K562 (cell line): ENCODE results near the gene TCF15. TPM values are rescaled to one million over a fixed set of nuclear protein-coding genes. Genes with fewer than 3 reads are reported as not detected.

Source experiments
- ATAC-seq: fragments of 200-7000 bp; cut with Tn5 transposase; 3 replicates; pipeline ENCODE4 v1.9.1; 2020; ENCODE audit warnings: moderate library complexity
- BruUV-seq: library from RNA; stranded (reverse); fragments of 400-500 nt; replicated peaks from 2 replicates; lab custom pipeline; 2021; lab: Mats Ljungman, UMichigan
- CTCF ChIA-PET: fragments of 300-600 bp; formaldehyde crosslinking; extraction: SDS; loops from one replicate; lab custom pipeline; 2021; ENCODE audit warnings: low intra/inter-chr PET ratio; lab: Yijun Ruan, JAX
- POLR2A ChIA-PET: fragments of 300-600, 350-650 bp; sonication (Branson Sonifier 250); formaldehyde crosslinking; extraction: SDS; loops from one replicate; lab custom pipeline; 2021; ENCODE audit warnings: antibody characterized with exemption, inconsistent platforms; lab: Yijun Ruan, JAX
- DNase-seq, 4 experiments: peaks; one replicate each; pipeline versions ENCODE4 v3.0.0 to v3.0.0-alpha.2; 2011 to 2018; ENCODE audit warnings: low spot score in 3 of 4, mixed read lengths in 3 of 4; ENCODE audit errors: extremely low read depth in 1 of 4
- FAIRE-seq: peaks from 2 replicates; lab custom pipeline; 2011; peaks lifted over from hg19 to GRCh38; lab: Jason Lieb, UNC
- H2AFZ ChIP-seq: 2 replicates; pipeline ENCODE4 v1.6.0; 2011; ENCODE audit warnings: low read depth, low read length, control low read depth, inconsistent platforms
- H3K27ac ChIP-seq: fragments of 200-600 bp; 3 replicates; pipeline ENCODE4 v1.8.0; 2011; ENCODE audit warnings: low read depth, mild to moderate bottlenecking, control low read depth, inconsistent platforms, low read length, moderate library complexity, mixed read lengths; ENCODE audit errors: extremely low read depth
- H3K27me3 ChIP-seq, 2 experiments: fragments of 300-600 bp in 1 of 2; 2 replicates in 1 of 2; 3 replicates in 1 of 2; pipeline versions ENCODE4 v1.6.0 to v1.8.0; 2011; ENCODE audit warnings: inconsistent platforms in 2 of 2, low read length in 2 of 2, mild to moderate bottlenecking in 1 of 2, mixed read lengths in 1 of 2, moderate library complexity in 1 of 2; ENCODE audit not compliant: control insufficient read depth in 2 of 2, insufficient read depth in 2 of 2
- H3K36me3 ChIP-seq: fragments of 300-600 bp; 3 replicates; pipeline ENCODE4 v1.8.0; 2011; ENCODE audit warnings: mild to moderate bottlenecking, low read length, inconsistent platforms; ENCODE audit not compliant: control insufficient read depth, insufficient read depth
- H3K4me1 ChIP-seq, 2 experiments: fragments of 200-600 bp in 1 of 2; replicated peaks in 1 of 2; 2 replicates in 1 of 2; 3 replicates in 1 of 2; pipeline versions ENCODE4 v1.5.1 to v1.8.0; 2011; ENCODE audit warnings: inconsistent platforms in 2 of 2, low read length in 2 of 2, mild to moderate bottlenecking in 1 of 2, mixed read lengths in 1 of 2, moderate library complexity in 1 of 2; ENCODE audit not compliant: control insufficient read depth in 2 of 2, insufficient read depth in 2 of 2
- H3K4me2 ChIP-seq: 2 replicates; pipeline ENCODE4 v1.6.1; 2011; ENCODE audit warnings: low read length, control low read depth, inconsistent platforms, mixed read lengths; ENCODE audit not compliant: insufficient read depth
- H3K4me3 ChIP-seq: fragments of 200-600 bp; sonication (generic), shearing (Covaris generic); 2 replicates; pipeline ENCODE4 v1.5.1; 2016; ENCODE audit warnings: control low read depth, inconsistent platforms
- H3K79me2 ChIP-seq: fragments of 200-600 bp; 3 replicates; pipeline ENCODE4 v1.8.0; 2011; ENCODE audit warnings: low read length, inconsistent platforms; ENCODE audit not compliant: control insufficient read depth, insufficient read depth
- H3K9ac ChIP-seq, 2 experiments: 2 replicates each; pipeline versions ENCODE4 v1.6.0 to v1.6.1; 2011; ENCODE audit warnings: low read depth in 2 of 2, low read length in 2 of 2, control low read depth in 1 of 2, inconsistent platforms in 1 of 2, mild to moderate bottlenecking in 1 of 2, mixed read lengths in 1 of 2; ENCODE audit not compliant: insufficient read depth in 1 of 2
- H3K9me1 ChIP-seq: one replicate; pipeline ENCODE4 v1.6.0; 2011; ENCODE audit warnings: inconsistent platforms, mild to moderate bottlenecking, low read length, moderate library complexity; ENCODE audit not compliant: control insufficient read depth, insufficient read depth
- H3K9me3 ChIP-seq: replicated peaks from 2 replicates; pipeline ENCODE4 v1.5.1; 2011; ENCODE audit warnings: low read depth, low read length, inconsistent platforms; ENCODE audit not compliant: control insufficient read depth, insufficient read depth
- H4K20me1 ChIP-seq: replicated peaks from 2 replicates; pipeline ENCODE4 v1.6.1; 2011; ENCODE audit warnings: low read length, inconsistent platforms, mixed read lengths; ENCODE audit not compliant: control insufficient read depth, insufficient read depth
- ADNP ChIP-seq: fragments of 200-800 bp; sonication (Bioruptor generic); IDR thresholded peaks from 2 replicates; pipeline ENCODE4 v1.6.1; 2016; ENCODE audit warnings: missing genetic modification characterization, missing compliant biosample characterization
- CBFA2T2 ChIP-seq: fragments of 450-650 bp; conservative IDR thresholded peaks from 2 replicates; pipeline ENCODE4 v1.6.1; 2017; ENCODE audit warnings: mild to moderate bottlenecking
- ELF2 ChIP-seq: fragments of 250-450 bp; sonication (Bioruptor Pico); IDR thresholded peaks from 2 replicates; pipeline ENCODE4 v1.5.0; 2021; ENCODE audit warnings: mild to moderate bottlenecking
- HCFC1 ChIP-seq: IDR thresholded peaks from 2 replicates; pipeline ENCODE4 v1.6.1; 2012; ENCODE audit warnings: low read depth, low read length, improper control_type of control experiment
- LCOR ChIP-seq: sonication (generic); formaldehyde crosslinking; IDR thresholded peaks from 2 replicates; pipeline ENCODE4 v1.8.0; 2022; ENCODE audit warnings: mild to moderate bottlenecking, missing genetic modification reagents
- NFE2L1 ChIP-seq: fragments of 450-650 bp; IDR thresholded peaks from 2 replicates; pipeline ENCODE4 v1.6.1; 2016; ENCODE audit warnings: missing genetic modification characterization, low read depth, mild to moderate bottlenecking, missing compliant biosample characterization, moderate library complexity, borderline replicate concordance
- PTBP1 ChIP-seq: fragments of 200-400 bp; formaldehyde crosslinking; IDR thresholded peaks from 2 replicates; pipeline ENCODE4 v1.6.1; 2017; ENCODE audit warnings: low read depth, low read length
- PTTG1 ChIP-seq: fragments of 450-650 bp; IDR thresholded peaks from 2 replicates; pipeline ENCODE4 v1.6.1; 2016; ENCODE audit warnings: low read depth, mild to moderate bottlenecking, missing genetic modification characterization, missing compliant biosample characterization
- RAD51 ChIP-seq: fragments of 450-650 bp; IDR thresholded peaks from 2 replicates; pipeline ENCODE4 v1.7.1; 2016; ENCODE audit warnings: low read depth, mild to moderate bottlenecking, borderline replicate concordance
- RBM22 ChIP-seq: fragments of 200-400 bp; formaldehyde crosslinking; IDR thresholded peaks from 2 replicates; pipeline ENCODE4 v1.6.1; 2018; ENCODE audit warnings: low read length, low read depth; ENCODE audit not compliant: poor library complexity, severe bottlenecking
- USF1 ChIP-seq: sonication (generic); formaldehyde crosslinking; IDR thresholded peaks from 2 replicates; pipeline ENCODE4 v1.9.0; 2022; ENCODE audit warnings: mild to moderate bottlenecking, missing genetic modification reagents
- ZNF146 ChIP-seq: IDR thresholded peaks from one replicate; pipeline ENCODE4 v1.6.1; 2018; ENCODE audit warnings: missing compliant biosample characterization; ENCODE audit not compliant: unreplicated experiment
- ZNF217 ChIP-seq: sonication (generic); formaldehyde crosslinking; IDR thresholded peaks from 2 replicates; pipeline ENCODE4 v1.8.0; 2022; ENCODE audit warnings: mild to moderate bottlenecking, missing genetic modification reagents
- ZNF253 ChIP-seq: fragments of 250-450 bp; sonication (Bioruptor Pico); conservative IDR thresholded peaks from 2 replicates; pipeline ENCODE4 v1.6.1; 2021; ENCODE audit warnings: mild to moderate bottlenecking
- WGBS: fragments of 100-300 bp; shearing (Covaris generic); methylation state at CpG from one replicate; pipeline ENCODE4 v1.1.6; 2016; ENCODE audit warnings: low coverage, mixed read lengths; ENCODE audit not compliant: insufficient coverage; ENCODE audit errors: missing lambda C conversion rate; 5-methylcytosine and 5-hydroxymethylcytosine counted together
- in situ Hi-C: fragments of 300-500 bp; cut with MboI; formaldehyde crosslinking; loops from 4 replicates; pipeline ENCODE4 v1.15.0; 2018; ENCODE audit warnings: inconsistent platforms, mixed read lengths
- intact Hi-C: fragments of 100-400 bp; cut with micrococcal nuclease; formaldehyde crosslinking; loops from 2 replicates; pipeline ENCODE4 v1.14.2; 2022
- polyA plus RNA-seq, 8 experiments: library from polyadenylated mRNA; depleted of rRNA in 4 of 8; stranded (reverse) in 5 of 8; unstranded in 3 of 8; fragments of >200 nt; fragmentation: Nextera tagmentation in 2 of 8; fragmentation: Illumina TruSeq in 1 of 8; extraction: Ambion mirVana in 2 of 8; extraction: Trizol in 1 of 8; gene quantifications; 2 replicates each; pipeline versions ENCODE4 v1.2.1 to v1.2.3, GENCODE V29; 2011 to 2014; ENCODE audit warnings: inconsistent platforms in 1 of 8, missing spikeins in 1 of 8
- total RNA-seq, 7 experiments: library from RNA; depleted of rRNA in 6 of 7; stranded (reverse); fragments of >200 nt in 6 of 7; fragmentation: Illumina TruSeq in 2 of 7; extraction: Trizol in 2 of 7; gene quantifications; 2 replicates each; pipeline versions ENCODE4 v1.2.1 to v1.2.3, GENCODE V29; 2011 to 2021; ENCODE audit warnings: low replicate concordance in 1 of 7

Gene TCF15
- total and polyA plus RNA-seq, 9 of the 15 experiments (the other 6 are each of a cell fraction or from before 2014, with no cell fraction given): 0.04 to 5.0 (median 1.2) TPM

GRCh38 chr20:597560-597959, 12.5 kb downstream of the TCF15 start:
- no peak for TF ChIP-seq HCFC1
- no peak for TF ChIP-seq ZNF253 (CRISPR knock-in tag)
- TF ChIP-seq PTTG1: no peak
- no peak for TF ChIP-seq ZNF146 (CRISPR knock-in tag)
- TF ChIP-seq USF1 (CRISPR knock-in tag): no peak
- TF ChIP-seq NFE2L1 (tag): no peak
- TF ChIP-seq ZNF217 (CRISPR knock-in tag): no peak
- TF ChIP-seq CBFA2T2: no peak
- TF ChIP-seq ADNP (tag): no peak
- TF ChIP-seq ELF2 (CRISPR knock-in tag): no peak
- no peak for TF ChIP-seq PTBP1
- TF ChIP-seq LCOR (CRISPR knock-in tag): no peak
- TF ChIP-seq RBM22: no peak
- TF ChIP-seq RAD51: no peak
- TF ChIP-seq, all 486 proteins: peak for 0
- no peak for ATAC-seq
- Histone ChIP-seq H3K9ac (no peak overlapping the region), H3K27me3 (no peaks in the 10 kb centered on the region; a peak in 1 of 5 replicates), H2AFZ (no peak overlapping the region), H4K20me1 (no peaks in the 10 kb centered on the region), H3K4me3 (no peak overlapping the region), H3K4me1 (peaks cover 0 to 14% of the 10 kb centered on the region in 2 experiments; a peak in 2 of 5 replicates), H3K36me3 (no peaks in the 10 kb centered on the region), H3K9me1 (no peaks in the 10 kb centered on the region), H3K4me2 (no peak overlapping the region), H3K27ac (no peak overlapping the region), H3K79me2 (no peaks in the 10 kb centered on the region), H3K9me3 (no peaks in the 10 kb centered on the region)
- FAIRE-seq: no peak
- CTCF ChIA-PET: no interaction called here
- no TSS peak for BruUV-seq
- in situ Hi-C loops: no loop called here
- 15% methylated on average over 2 of the region's 2 CpGs for WGBS
- POLR2A ChIA-PET: no interaction called here
- intact Hi-C loops: no loop called here
- DNase-seq: no peak
